Heart left ventricle (tissue), 13 donors: Measurements from ENCODE around the gene TP53TG5.

Experiments
- POLR2A ChIP-seq, 2 donors: fragments of 450-650 bp; IDR thresholded peaks; one replicate each; pipeline ENCODE4 v1.6.1; 2017; ENCODE audit warnings: antibody characterized with exemption in 2 of 2, mild to moderate bottlenecking in 2 of 2, moderate library complexity in 2 of 2
- TF ChIP-seq, protein P1 (sequence below), 12 donors: fragments of 200-600 bp; sonication (generic) in 4 of 12; IDR thresholded peaks; one replicate each; pipeline versions ENCODE4 v1.5.0 to v1.8.0; 2018 to 2022; ENCODE audit warnings: antibody characterized with exemption in 12 of 12, mild to moderate bottlenecking in 5 of 12
- donor health status: ischemic (EF 13 %, LVEDD 7.1; RV severe dilation, severe dysfunction).
- donor health status: DM: no; HTN: yes; CAD: no.
- donor health status: DM: no; HTN: no; CAD: no.
- donor health status: ischemic (EF 25% LVEDD 6.9; RV normal size, moderate dysfunction).
- donor health status: ischemic (EF 25% LVEDD 5.7; RV mildly dilated, moderate dysfunction).
- donor health status: ischemic (EF 35%, LVEDD 5.7; RV mildly dilated, moderate dysfunction).
- donor health status: nonischemic (EF 11% LVEDD 7.7; RV severe dilation, severe dysfunction).
- donor health status: DM: yes; HTN: yes; CAD: no.
- donor health status: PGD.
- donor health status: ischemic (EF 29% LVEDD 5.4; RV normal size, mild dysfunction).
- donor health status: nonischemic (EF 23%, LVEDD 6.1; RV moderate dilation, normal function).

DNA sequence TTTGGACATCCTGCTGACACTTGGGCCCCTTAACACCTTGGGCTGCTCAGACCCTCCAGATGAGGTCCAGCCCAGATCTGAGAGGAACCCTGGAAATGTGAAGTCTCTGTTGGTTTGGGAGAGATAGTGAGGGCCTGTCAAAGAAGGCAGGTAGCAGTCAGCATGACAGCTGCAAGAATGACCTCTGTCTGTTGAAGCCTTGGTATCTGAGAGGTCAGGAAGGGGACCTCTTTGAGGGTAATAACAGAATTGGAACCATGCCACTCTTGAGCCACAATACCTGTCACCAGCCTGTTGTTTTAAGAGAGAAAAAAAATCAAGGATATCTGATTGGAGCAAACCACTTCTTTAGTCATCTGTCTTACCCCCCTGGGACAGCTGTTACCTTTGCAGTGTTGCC is 11.0 kb downstream of the TP53TG5 start:
- TF ChIP-seq, protein P1, sequence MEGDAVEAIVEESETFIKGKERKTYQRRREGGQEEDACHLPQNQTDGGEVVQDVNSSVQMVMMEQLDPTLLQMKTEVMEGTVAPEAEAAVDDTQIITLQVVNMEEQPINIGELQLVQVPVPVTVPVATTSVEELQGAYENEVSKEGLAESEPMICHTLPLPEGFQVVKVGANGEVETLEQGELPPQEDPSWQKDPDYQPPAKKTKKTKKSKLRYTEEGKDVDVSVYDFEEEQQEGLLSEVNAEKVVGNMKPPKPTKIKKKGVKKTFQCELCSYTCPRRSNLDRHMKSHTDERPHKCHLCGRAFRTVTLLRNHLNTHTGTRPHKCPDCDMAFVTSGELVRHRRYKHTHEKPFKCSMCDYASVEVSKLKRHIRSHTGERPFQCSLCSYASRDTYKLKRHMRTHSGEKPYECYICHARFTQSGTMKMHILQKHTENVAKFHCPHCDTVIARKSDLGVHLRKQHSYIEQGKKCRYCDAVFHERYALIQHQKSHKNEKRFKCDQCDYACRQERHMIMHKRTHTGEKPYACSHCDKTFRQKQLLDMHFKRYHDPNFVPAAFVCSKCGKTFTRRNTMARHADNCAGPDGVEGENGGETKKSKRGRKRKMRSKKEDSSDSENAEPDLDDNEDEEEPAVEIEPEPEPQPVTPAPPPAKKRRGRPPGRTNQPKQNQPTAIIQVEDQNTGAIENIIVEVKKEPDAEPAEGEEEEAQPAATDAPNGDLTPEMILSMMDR (IDR thresholded peaks at IDR 0.05) = no peak
- no peak for TF ChIP-seq POLR2A (IDR thresholded peaks at IDR 0.05)
